SU-DHL-6 (cell line): ENCODE data around the gene SDK1.

Source experiments
- H2AFZ ChIP-seq: fragments of 200-600 bp; sonication (generic); 2 replicates; pipeline ENCODE4 v1.6.1; 2014; ENCODE audit warnings: low read depth, mild to moderate bottlenecking, moderate library complexity, mixed read lengths, antibody characterized with exemption, low read length; ENCODE audit not compliant: severe bottlenecking
- H3F3A ChIP-seq: fragments of 200-600 bp; shearing (Covaris generic); 2 replicates; pipeline ENCODE4 v1.6.0; 2016; ENCODE audit warnings: antibody characterized with exemption, mild to moderate bottlenecking; ENCODE audit not compliant: insufficient read depth
- H3K27ac ChIP-seq: fragments of 200-600 bp; sonication (generic); 2 replicates; pipeline ENCODE4 v1.5.1; 2016; ENCODE audit warnings: low read depth, mild to moderate bottlenecking, low read length, moderate library complexity, mixed read lengths
- H3K27me3 ChIP-seq: fragments of 200-600 bp; sonication (generic), shearing (Covaris generic); 2 replicates; pipeline ENCODE4 v1.6.0; 2014; ENCODE audit warnings: mild to moderate bottlenecking, low read length
- H3K36me3 ChIP-seq: fragments of 200-600 bp; sonication (generic); 2 replicates; pipeline ENCODE4 v1.6.1; 2014; ENCODE audit warnings: mild to moderate bottlenecking, low read length, mixed read lengths
- H3K4me2 ChIP-seq: fragments of 300-600, 200-600 bp; shearing (Covaris generic), sonication (generic); 2 replicates; pipeline ENCODE4 v1.6.0; 2014; ENCODE audit warnings: low read length, low read depth, mild to moderate bottlenecking; ENCODE audit not compliant: poor library complexity, severe bottlenecking
- H3K4me3 ChIP-seq: fragments of 200-600 bp; sonication (generic); 2 replicates; pipeline ENCODE4 v1.5.1; 2014; ENCODE audit warnings: antibody characterized with exemption, low read length, mild to moderate bottlenecking, mixed read lengths; ENCODE audit not compliant: insufficient read depth, poor library complexity, severe bottlenecking
- H3K79me2 ChIP-seq: fragments of 200-600 bp; sonication (generic); 2 replicates; pipeline ENCODE4 v1.6.1; 2014; ENCODE audit warnings: mild to moderate bottlenecking, low read length, moderate library complexity; ENCODE audit not compliant: insufficient read depth
- H3K9ac ChIP-seq: fragments of 200-600 bp; sonication (generic); 2 replicates; pipeline ENCODE4 v1.7.0; 2014; ENCODE audit warnings: mild to moderate bottlenecking, low read length
- H3K9me2 ChIP-seq: fragments of 200-600 bp; sonication (generic); replicated peaks from 2 replicates; pipeline ENCODE4 v1.6.1; 2014; ENCODE audit warnings: low read length; ENCODE audit not compliant: insufficient read depth
- H3K9me3 ChIP-seq: fragments of 200-600 bp; sonication (generic); 2 replicates; pipeline ENCODE4 v1.6.1; 2014; ENCODE audit warnings: low read length, mixed read lengths; ENCODE audit not compliant: insufficient read depth
- H4K20me1 ChIP-seq: fragments of 200-600 bp; sonication (generic); 2 replicates; pipeline ENCODE4 v1.6.1; 2014; ENCODE audit warnings: low read depth, mild to moderate bottlenecking, antibody characterized with exemption, low read length, moderate library complexity, mixed read lengths
- EZH2phosphoT487 ChIP-seq: fragments of 200-600 bp; sonication (generic), shearing (Covaris generic); conservative IDR thresholded peaks from 2 replicates; pipeline ENCODE4 v1.6.1; 2018; ENCODE audit warnings: mild to moderate bottlenecking, antibody characterized with exemption, low read length, moderate library complexity, mixed read lengths
- TF ChIP-seq, protein P1 (sequence below): fragments of 200-600 bp; sonication (generic); IDR thresholded peaks from one replicate; pipeline ENCODE4 v1.5.1; 2017; ENCODE audit warnings: antibody characterized with exemption, mild to moderate bottlenecking, low read length, moderate library complexity; ENCODE audit not compliant: insufficient read depth, poor library complexity, severe bottlenecking

Gene SDK1

DNA sequence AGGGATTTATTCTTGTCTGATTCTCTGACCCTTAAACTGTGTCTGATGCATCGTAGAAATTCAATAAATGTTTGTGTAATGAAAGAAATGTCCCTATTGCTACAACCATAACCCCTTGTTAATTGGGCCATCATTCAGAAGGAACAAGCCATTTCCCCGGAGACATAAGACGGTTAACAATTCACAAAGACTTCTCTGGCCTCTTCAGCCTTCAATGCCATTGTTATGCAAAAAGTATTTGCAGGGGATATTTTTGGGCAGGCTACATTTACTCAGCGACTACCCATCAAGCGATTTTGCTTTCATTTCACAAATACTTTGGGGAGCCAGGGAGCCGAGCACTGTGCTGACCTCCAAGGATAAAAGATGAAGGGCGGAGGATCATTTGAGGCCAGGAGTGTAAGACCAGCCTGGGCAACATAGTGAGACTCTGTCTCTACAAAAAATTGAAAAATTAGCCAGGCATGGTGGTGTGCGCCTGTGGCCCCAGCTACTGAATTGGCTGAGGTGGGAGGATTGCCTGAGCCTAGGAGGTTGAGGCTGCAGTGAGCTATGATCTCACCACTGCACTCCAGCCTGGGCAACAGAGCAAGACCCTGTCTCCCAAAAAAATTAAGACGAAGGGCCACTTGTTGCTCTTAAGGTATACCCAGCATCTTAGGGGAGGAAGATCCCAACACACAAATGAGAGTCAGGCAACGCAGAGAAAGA lies 20.0 kb upstream of the SDK1 start:
- Histone ChIP-seq H3F3A (no peaks in the 10 kb centered on the region), H3K27ac (no peak overlapping the region), H3K36me3 (no peaks in the 10 kb centered on the region), H3K27me3 (no peaks in the 10 kb centered on the region), H3K9ac (no peak overlapping the region), H3K79me2 (no peaks in the 10 kb centered on the region), H3K4me3 (no peak overlapping the region), H3K9me3 (no peaks in the 10 kb centered on the region), H4K20me1 (no peaks in the 10 kb centered on the region), H2AFZ (no peak overlapping the region), H3K4me2 (no peak overlapping the region), H3K9me2 (no peaks in the 10 kb centered on the region)
- TF ChIP-seq, protein P1, sequence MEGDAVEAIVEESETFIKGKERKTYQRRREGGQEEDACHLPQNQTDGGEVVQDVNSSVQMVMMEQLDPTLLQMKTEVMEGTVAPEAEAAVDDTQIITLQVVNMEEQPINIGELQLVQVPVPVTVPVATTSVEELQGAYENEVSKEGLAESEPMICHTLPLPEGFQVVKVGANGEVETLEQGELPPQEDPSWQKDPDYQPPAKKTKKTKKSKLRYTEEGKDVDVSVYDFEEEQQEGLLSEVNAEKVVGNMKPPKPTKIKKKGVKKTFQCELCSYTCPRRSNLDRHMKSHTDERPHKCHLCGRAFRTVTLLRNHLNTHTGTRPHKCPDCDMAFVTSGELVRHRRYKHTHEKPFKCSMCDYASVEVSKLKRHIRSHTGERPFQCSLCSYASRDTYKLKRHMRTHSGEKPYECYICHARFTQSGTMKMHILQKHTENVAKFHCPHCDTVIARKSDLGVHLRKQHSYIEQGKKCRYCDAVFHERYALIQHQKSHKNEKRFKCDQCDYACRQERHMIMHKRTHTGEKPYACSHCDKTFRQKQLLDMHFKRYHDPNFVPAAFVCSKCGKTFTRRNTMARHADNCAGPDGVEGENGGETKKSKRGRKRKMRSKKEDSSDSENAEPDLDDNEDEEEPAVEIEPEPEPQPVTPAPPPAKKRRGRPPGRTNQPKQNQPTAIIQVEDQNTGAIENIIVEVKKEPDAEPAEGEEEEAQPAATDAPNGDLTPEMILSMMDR = no peak
- no peak for TF ChIP-seq EZH2phosphoT487

DNA sequence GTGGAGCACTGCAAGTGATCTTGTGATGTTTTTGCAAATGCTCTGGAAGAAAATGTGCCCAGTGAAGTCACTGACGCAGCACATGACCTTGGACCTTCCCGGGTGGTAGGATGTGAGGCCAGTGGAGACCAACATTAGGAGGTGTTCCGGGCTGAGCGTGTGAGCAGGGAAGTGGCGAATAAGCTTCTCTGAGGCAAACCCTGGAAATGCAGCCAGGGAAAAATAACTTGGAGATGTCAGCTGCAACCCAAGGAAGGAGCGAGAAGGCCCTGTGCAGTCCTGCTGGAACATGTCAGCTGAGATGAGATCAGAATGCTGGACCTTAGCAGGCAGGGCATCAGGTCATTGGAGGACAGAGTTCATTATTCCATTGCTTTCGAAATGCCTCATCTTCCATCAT lies 18.6 kb upstream of the SDK1 start:
- H3K9me2 ChIP-seq = no peaks in the 10 kb centered on the region
- H3K9me3 ChIP-seq = peaks cover 4% of the 10 kb centered on the region; the same call in 1 of the 2 replicates
- H2AFZ ChIP-seq = no peak overlapping the region
- H3K4me3 ChIP-seq = no peak overlapping the region
- H3K27me3 ChIP-seq = no peaks in the 10 kb centered on the region
- no peak overlapping the region for H3K27ac ChIP-seq
- no peaks in the 10 kb centered on the region for H3F3A ChIP-seq
- H3K4me2 ChIP-seq = no peak overlapping the region
- no peak overlapping the region for H3K9ac ChIP-seq
- TF ChIP-seq, protein P1 = no peak
- no peak for TF ChIP-seq EZH2phosphoT487
- no peaks in the 10 kb centered on the region for H3K79me2 ChIP-seq
- H3K36me3 ChIP-seq = no peaks in the 10 kb centered on the region
- H4K20me1 ChIP-seq = no peaks in the 10 kb centered on the region

DNA sequence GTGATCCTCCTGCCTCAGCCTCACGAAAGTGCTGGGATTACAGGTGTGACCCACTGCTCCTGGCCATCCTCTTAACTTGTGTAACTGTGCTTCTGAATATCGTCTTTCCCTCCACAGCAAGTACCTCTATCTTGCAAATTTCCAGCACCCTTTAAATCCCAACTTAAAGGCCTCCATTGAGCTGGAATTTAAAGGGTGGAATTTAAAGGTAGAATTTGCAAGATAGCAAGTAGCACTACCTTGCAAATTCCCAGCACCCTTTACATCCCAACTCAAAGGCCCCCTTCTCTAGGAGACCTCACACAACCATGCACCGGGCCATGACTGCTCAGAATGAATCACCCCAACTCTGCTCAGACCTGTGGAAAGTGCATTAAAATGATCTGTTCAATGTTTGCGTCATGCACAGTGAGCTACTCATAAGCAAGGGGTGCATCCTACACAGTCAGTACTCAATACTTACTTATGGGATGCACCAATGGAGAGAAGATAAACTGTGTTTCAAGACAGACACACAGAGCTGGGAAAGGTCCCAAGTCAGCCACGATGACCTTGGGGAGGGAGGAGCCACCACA lies 17.8 kb upstream of the SDK1 start:
- Histone ChIP-seq H3K9me2 (no peaks in the 10 kb centered on the region), H3K36me3 (no peaks in the 10 kb centered on the region), H3K9ac (no peak overlapping the region), H4K20me1 (no peaks in the 10 kb centered on the region), H3K4me3 (no peak overlapping the region), H3K27me3 (no peaks in the 10 kb centered on the region), H2AFZ (no peak overlapping the region), H3K9me3 (peaks cover 4% of the 10 kb centered on the region; the same call in 1 of the 2 replicates), H3F3A (no peaks in the 10 kb centered on the region), H3K4me2 (no peak overlapping the region), H3K27ac (no peak overlapping the region), H3K79me2 (no peaks in the 10 kb centered on the region)
- TF ChIP-seq, protein P1 = no peak
- no peak for TF ChIP-seq EZH2phosphoT487
